KMS-11 (cell line): ENCODE results near the gene SLC52A1.

Experiments
- H2AFZ ChIP-seq: fragments of 200-600 bp; sonication (generic); 2 replicates; pipeline ENCODE4 v1.6.1; 2016; ENCODE audit warnings: antibody characterized with exemption, mixed run types, low read depth
- H3K27ac ChIP-seq: fragments of 200-600 bp; sonication (generic); 2 replicates; pipeline ENCODE4 v1.6.1; 2016; ENCODE audit warnings: mild to moderate bottlenecking, mixed run types
- H3K27me3 ChIP-seq: fragments of 200-600 bp; sonication (generic); 2 replicates; pipeline ENCODE4 v1.6.1; 2017; ENCODE audit warnings: mild to moderate bottlenecking, low read depth, mixed run types, moderate library complexity; ENCODE audit not compliant: insufficient read depth
- H3K36me3 ChIP-seq: fragments of 200-600 bp; sonication (generic); 2 replicates; pipeline ENCODE4 v1.6.1; 2017; ENCODE audit warnings: mild to moderate bottlenecking, mixed run types; ENCODE audit not compliant: insufficient read depth
- H3K4me1 ChIP-seq: fragments of 200-600 bp; sonication (generic); 2 replicates; pipeline ENCODE4 v1.6.1; 2016; ENCODE audit warnings: mild to moderate bottlenecking, low read depth, mixed run types; ENCODE audit not compliant: poor library complexity, severe bottlenecking
- H3K4me2 ChIP-seq: fragments of 200-600 bp; sonication (generic); 2 replicates; pipeline ENCODE4 v1.7.0; 2016; ENCODE audit warnings: mild to moderate bottlenecking, mixed run types
- H3K4me3 ChIP-seq: fragments of 200-600 bp; sonication (generic); IDR thresholded peaks from 2 replicates; pipeline ENCODE4 v1.6.1; 2017; ENCODE audit warnings: low read depth, low read length, mixed read lengths; ENCODE audit not compliant: insufficient read depth
- H3K79me2 ChIP-seq: fragments of 200-600 bp; sonication (generic); 2 replicates; pipeline ENCODE4 v1.6.1; 2016; ENCODE audit warnings: low read depth, mixed run types; ENCODE audit not compliant: insufficient read depth
- H3K9ac ChIP-seq: fragments of 200-600 bp; sonication (generic); 2 replicates; pipeline ENCODE4 v1.6.1; 2016; ENCODE audit warnings: mild to moderate bottlenecking, mixed run types
- H4K20me1 ChIP-seq: fragments of 200-600 bp; sonication (generic); 2 replicates; pipeline ENCODE4 v1.6.1; 2016; ENCODE audit warnings: mild to moderate bottlenecking, mixed run types; ENCODE audit not compliant: insufficient read depth
- TF ChIP-seq, protein P1 (sequence below): fragments of 200-600 bp; sonication (generic); conservative IDR thresholded peaks from 2 replicates; pipeline ENCODE4 v1.6.1; 2017; ENCODE audit warnings: low read depth, mild to moderate bottlenecking, antibody characterized with exemption, low read length, moderate library complexity, mixed read lengths

The SLC52A1 gene

GRCh38 chr17:5044630-5045029, 9.4 kb upstream of the SLC52A1 start:
- no peak overlapping the region for H3K4me3 ChIP-seq
- H3K36me3 ChIP-seq = no peaks in the 10 kb centered on the region
- no peak overlapping the region for H3K4me2 ChIP-seq
- no peak overlapping the region for H3K27ac ChIP-seq
- no peaks in the 10 kb centered on the region for H3K27me3 ChIP-seq
- no peak overlapping the region for H2AFZ ChIP-seq
- TF ChIP-seq, protein P1, sequence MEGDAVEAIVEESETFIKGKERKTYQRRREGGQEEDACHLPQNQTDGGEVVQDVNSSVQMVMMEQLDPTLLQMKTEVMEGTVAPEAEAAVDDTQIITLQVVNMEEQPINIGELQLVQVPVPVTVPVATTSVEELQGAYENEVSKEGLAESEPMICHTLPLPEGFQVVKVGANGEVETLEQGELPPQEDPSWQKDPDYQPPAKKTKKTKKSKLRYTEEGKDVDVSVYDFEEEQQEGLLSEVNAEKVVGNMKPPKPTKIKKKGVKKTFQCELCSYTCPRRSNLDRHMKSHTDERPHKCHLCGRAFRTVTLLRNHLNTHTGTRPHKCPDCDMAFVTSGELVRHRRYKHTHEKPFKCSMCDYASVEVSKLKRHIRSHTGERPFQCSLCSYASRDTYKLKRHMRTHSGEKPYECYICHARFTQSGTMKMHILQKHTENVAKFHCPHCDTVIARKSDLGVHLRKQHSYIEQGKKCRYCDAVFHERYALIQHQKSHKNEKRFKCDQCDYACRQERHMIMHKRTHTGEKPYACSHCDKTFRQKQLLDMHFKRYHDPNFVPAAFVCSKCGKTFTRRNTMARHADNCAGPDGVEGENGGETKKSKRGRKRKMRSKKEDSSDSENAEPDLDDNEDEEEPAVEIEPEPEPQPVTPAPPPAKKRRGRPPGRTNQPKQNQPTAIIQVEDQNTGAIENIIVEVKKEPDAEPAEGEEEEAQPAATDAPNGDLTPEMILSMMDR = no peak
- no peaks in the 10 kb centered on the region for H4K20me1 ChIP-seq
- H3K4me1 ChIP-seq = no peaks in the 10 kb centered on the region
- H3K9ac ChIP-seq = no peak overlapping the region
- no peaks in the 10 kb centered on the region for H3K79me2 ChIP-seq

- H3K27ac ChIP-seq = no peak overlapping the region
- H4K20me1 ChIP-seq = no peaks in the 10 kb centered on the region
- no peak overlapping the region for H3K4me2 ChIP-seq
- H3K4me3 ChIP-seq = no peak overlapping the region
- TF ChIP-seq, protein P1 = no peak
- no peaks in the 10 kb centered on the region for H3K4me1 ChIP-seq
- no peaks in the 10 kb centered on the region for H3K36me3 ChIP-seq
- no peaks in the 10 kb centered on the region for H3K27me3 ChIP-seq
- H3K79me2 ChIP-seq = no peaks in the 10 kb centered on the region
- no peak overlapping the region for H2AFZ ChIP-seq
- no peak overlapping the region for H3K9ac ChIP-seq
Measured at GRCh38 chr17:5043524-5043923, 8.3 kb upstream of the SLC52A1 start.

DNA sequence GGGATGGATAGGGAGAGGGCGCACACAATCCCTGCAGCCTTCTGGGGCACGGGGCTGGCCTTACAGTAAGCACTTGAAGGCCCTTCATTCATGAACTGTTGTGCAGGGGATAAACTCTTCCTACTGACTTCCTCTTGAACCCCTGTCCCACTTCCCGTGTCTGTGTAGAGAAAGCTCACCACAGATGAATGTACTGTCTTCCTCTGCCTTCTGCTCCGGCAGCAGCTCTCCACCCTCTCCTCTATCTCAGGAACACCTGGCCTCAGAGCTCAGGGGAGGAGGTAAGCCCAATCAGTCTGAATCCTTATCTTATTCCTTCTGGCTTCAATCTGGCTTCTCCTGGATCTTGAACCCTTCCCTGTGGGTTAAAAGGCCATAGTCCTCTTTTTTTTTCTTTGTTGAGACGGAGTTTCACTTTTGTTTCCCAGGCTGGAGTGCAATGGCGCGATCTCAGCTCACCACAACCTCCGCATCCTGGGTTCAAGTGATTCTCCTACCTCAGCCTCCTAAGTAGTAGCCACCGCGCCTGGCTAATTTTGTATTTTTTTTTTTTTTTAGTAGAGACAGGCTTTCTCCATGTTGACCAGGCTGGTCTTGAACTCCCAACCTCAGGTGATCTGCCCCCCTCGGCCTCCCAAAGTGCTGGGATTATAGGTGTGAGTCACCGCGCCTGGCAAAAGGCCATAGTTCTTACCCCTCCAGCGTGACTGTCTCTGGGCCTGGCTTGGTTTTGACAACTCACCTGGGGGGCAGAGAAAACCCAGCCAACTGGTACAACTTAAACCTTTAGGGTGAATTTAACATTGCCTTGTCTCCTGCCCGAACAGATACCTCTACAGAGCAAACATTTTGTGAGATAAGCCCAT, 7.2 kb upstream of the SLC52A1 start:
- Histone ChIP-seq H3K4me3 (no peak overlapping the region), H4K20me1 (no peaks in the 10 kb centered on the region), H3K79me2 (no peaks in the 10 kb centered on the region), H3K27me3 (no peaks in the 10 kb centered on the region), H3K36me3 (no peaks in the 10 kb centered on the region), H3K9ac (no peak overlapping the region), H3K4me1 (no peaks in the 10 kb centered on the region), H3K27ac (no peak overlapping the region), H2AFZ (no peak overlapping the region), H3K4me2 (no peak overlapping the region)
- TF ChIP-seq, protein P1 = no peak

DNA sequence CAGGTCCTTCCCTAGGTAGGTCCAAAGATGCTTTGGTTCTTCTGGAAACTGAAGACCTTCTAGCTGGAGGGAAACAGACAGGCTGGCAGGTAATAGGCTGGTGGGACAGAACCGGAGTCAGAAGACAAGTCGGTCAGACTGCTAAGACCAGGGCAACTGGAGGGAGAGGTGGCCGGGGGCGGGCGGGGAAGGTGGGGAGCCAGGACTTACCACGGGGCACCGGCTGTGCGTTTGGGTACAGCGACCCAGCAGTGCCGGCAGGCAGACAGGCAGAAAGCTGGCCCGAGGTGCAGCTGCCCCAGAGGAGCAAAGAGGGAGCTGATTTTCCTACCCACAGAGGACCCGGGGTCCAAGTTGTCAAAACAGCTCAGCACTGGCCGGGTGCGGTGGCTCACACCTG, 575 bp downstream of the SLC52A1 start:
- Histone ChIP-seq H3K4me1 (peaks cover 5% of the 10 kb centered on the region), H2AFZ (no peak overlapping the region), H3K27me3 (no peaks in the 10 kb centered on the region), H3K9ac (no peak overlapping the region), H4K20me1 (no peaks in the 10 kb centered on the region), H3K4me3 (no peak overlapping the region), H3K79me2 (no peaks in the 10 kb centered on the region), H3K4me2 (no peak overlapping the region), H3K27ac (no peak overlapping the region), H3K36me3 (no peaks in the 10 kb centered on the region)
- TF ChIP-seq, protein P1 = no peak
